ENCODE results near the gene PLEKHH2.
"Not testable (repeated sequence)": the region's sequence is repeated elsewhere in the genome, so short reads cannot be mapped to it uniquely, and the experiment has no call there.

PLEKHH2 gene

GRCh38 chr2:43715300-43716098 is 78.4 kb downstream of the PLEKHH2 start:
- in situ Hi-C loops (cut with MboI; ENCODE audit: low sequenced_read_pairs), result no loop called here

GRCh38 chr2:43717322-43717721 is 80.3 kb downstream of the PLEKHH2 start:
- in situ Hi-C loops (cut with MboI; ENCODE audit: low sequenced_read_pairs), result no loop called here

- in situ Hi-C loops (cut with MboI; ENCODE audit: low sequenced_read_pairs), result no loop called here
These were observed 81.6 kb downstream of the PLEKHH2 start for GRCh38 chr2:43718530-43719124.

- in situ Hi-C loops (cut with MboI; ENCODE audit: low sequenced_read_pairs), result no loop called here
These were observed 87.9 kb downstream of the PLEKHH2 start for GRCh38 chr2:43724728-43725526.

- in situ Hi-C loops (cut with MboI; ENCODE audit: low sequenced_read_pairs), result no loop called here
These were observed 88.7 kb downstream of the PLEKHH2 start for GRCh38 chr2:43725711-43726246.

GRCh38 chr2:43726961-43727633 is 90.0 kb downstream of the PLEKHH2 start:
- in situ Hi-C loops (cut with MboI; ENCODE audit: low sequenced_read_pairs), result not testable (repeated sequence)

- in situ Hi-C loops (cut with MboI; ENCODE audit: low sequenced_read_pairs), result no loop called here
These were observed 90.6 kb downstream of the PLEKHH2 start for GRCh38 chr2:43727634-43728014.

- in situ Hi-C loops (cut with MboI; ENCODE audit: low sequenced_read_pairs), result no loop called here
These were observed 92.6 kb downstream of the PLEKHH2 start for GRCh38 chr2:43729491-43730174.

GRCh38 chr2:43731211-43731610 is 94.2 kb downstream of the PLEKHH2 start:
- in situ Hi-C loops (cut with MboI; ENCODE audit: low sequenced_read_pairs), result no loop called here

- in situ Hi-C loops (cut with MboI; ENCODE audit: low sequenced_read_pairs), result no loop called here
These were observed 99.6 kb downstream of the PLEKHH2 start for GRCh38 chr2:43736637-43737036.

GRCh38 chr2:43737097-43737854 is 100.2 kb downstream of the PLEKHH2 start:
- in situ Hi-C loops (cut with MboI; ENCODE audit: low sequenced_read_pairs), result no loop called here

GRCh38 chr2:43737855-43738254 is 100.8 kb downstream of the PLEKHH2 start:
- in situ Hi-C loops (cut with MboI; ENCODE audit: low sequenced_read_pairs), result no loop called here

- in situ Hi-C loops (cut with MboI; ENCODE audit: low sequenced_read_pairs), result no loop called here
These were observed 101.2 kb downstream of the PLEKHH2 start for GRCh38 chr2:43738257-43738656.

GRCh38 chr2:43743706-43744105 is 106.6 kb downstream of the PLEKHH2 start:
- in situ Hi-C loops (cut with MboI; ENCODE audit: low sequenced_read_pairs), result no loop called here

- in situ Hi-C loops (cut with MboI; ENCODE audit: low sequenced_read_pairs), result no loop called here
These were observed 108.4 kb downstream of the PLEKHH2 start for GRCh38 chr2:43745457-43745856.

GRCh38 chr2:43748333-43748732 is 111.3 kb downstream of the PLEKHH2 start:
- in situ Hi-C loops (cut with MboI; ENCODE audit: low sequenced_read_pairs), result no loop called here

GRCh38 chr2:43749583-43749982 is 112.5 kb downstream of the PLEKHH2 start:
- in situ Hi-C loops (cut with MboI; ENCODE audit: low sequenced_read_pairs), result no loop called here

GRCh38 chr2:43751476-43751990 is 114.5 kb downstream of the PLEKHH2 start:
- in situ Hi-C loops (cut with MboI; ENCODE audit: low sequenced_read_pairs), result no loop called here

- in situ Hi-C loops (cut with MboI; ENCODE audit: low sequenced_read_pairs), result no loop called here
These were observed 115.2 kb downstream of the PLEKHH2 start for GRCh38 chr2:43752302-43752701.
